GM21390 (cell line): ENCODE results near the gene CIPC.

Source experiments
- ATAC-seq: cut with Tn5 transposase; IDR thresholded peaks from one replicate; pipeline ENCODE4 v1.9.1; 2021; ENCODE audit not compliant: unreplicated experiment

The CIPC gene

GRCh38 chr14:77099425-77100167 lies 1.5 kb downstream of the CIPC start:
- no peak for ATAC-seq

GRCh38 chr14:77100961-77101360 lies 2.9 kb downstream of the CIPC start:
- no peak for ATAC-seq

GRCh38 chr14:77102154-77102553 lies 4.1 kb downstream of the CIPC start:
- ATAC-seq: no peak

GRCh38 chr14:77103475-77103874 lies 5.4 kb downstream of the CIPC start:
- ATAC-seq: no peak

- no peak for ATAC-seq
These were observed 5.9 kb downstream of the CIPC start for GRCh38 chr14:77103951-77104350.

- ATAC-seq: no peak
These were observed 6.3 kb downstream of the CIPC start for GRCh38 chr14:77104393-77104792.

GRCh38 chr14:77105145-77105939 lies 7.3 kb downstream of the CIPC start:
- ATAC-seq: no peak

GRCh38 chr14:77106666-77107065 lies 8.6 kb downstream of the CIPC start:
- ATAC-seq: no peak

GRCh38 chr14:77107228-77107627 lies 9.2 kb downstream of the CIPC start:
- ATAC-seq: no peak

- no peak for ATAC-seq
These were observed 10.7 kb downstream of the CIPC start for GRCh38 chr14:77108753-77109152.

- no peak for ATAC-seq
These were observed 11.6 kb downstream of the CIPC start for GRCh38 chr14:77109656-77110055.

- no peak for ATAC-seq
These were observed 12.2 kb downstream of the CIPC start for GRCh38 chr14:77110286-77110685.

- ATAC-seq: no peak
These were observed 13.0 kb downstream of the CIPC start for GRCh38 chr14:77111021-77111420.

- no peak for ATAC-seq
These were observed 15.6 kb downstream of the CIPC start for GRCh38 chr14:77113644-77114043.

GRCh38 chr14:77114609-77115008 lies 16.6 kb downstream of the CIPC start:
- ATAC-seq: no peak

- no peak for ATAC-seq
These were observed 18.2 kb downstream of the CIPC start for GRCh38 chr14:77116172-77116817.

- ATAC-seq: no peak
These were observed 21.8 kb downstream of the CIPC start for GRCh38 chr14:77119851-77120250.

GRCh38 chr14:77120771-77121743 lies 23.0 kb downstream of the CIPC start:
- ATAC-seq: peak; percentile 78

- no peak for ATAC-seq
These were observed 24.6 kb downstream of the CIPC start for GRCh38 chr14:77122526-77123125.
